Left hindlimb (tissue), 1 donor: ENCODE results near the gene ATF6B.
A peak's percentile ranks its signal among the peaks of the same experiment; 100 is the strongest.
"Not testable (repeated sequence)": the region's sequence is repeated elsewhere in the genome, so short reads cannot be mapped to it uniquely, and the experiment has no call there.

Experiments used
- DNase-seq: peaks from one replicate; pipeline ENCODE4 v3.0.0-alpha.2; 2018

ATF6B gene

GRCh38 chr6:32102255-32102654, 25.8 kb downstream of the ATF6B start:
- DNase-seq: no peak

DNA sequence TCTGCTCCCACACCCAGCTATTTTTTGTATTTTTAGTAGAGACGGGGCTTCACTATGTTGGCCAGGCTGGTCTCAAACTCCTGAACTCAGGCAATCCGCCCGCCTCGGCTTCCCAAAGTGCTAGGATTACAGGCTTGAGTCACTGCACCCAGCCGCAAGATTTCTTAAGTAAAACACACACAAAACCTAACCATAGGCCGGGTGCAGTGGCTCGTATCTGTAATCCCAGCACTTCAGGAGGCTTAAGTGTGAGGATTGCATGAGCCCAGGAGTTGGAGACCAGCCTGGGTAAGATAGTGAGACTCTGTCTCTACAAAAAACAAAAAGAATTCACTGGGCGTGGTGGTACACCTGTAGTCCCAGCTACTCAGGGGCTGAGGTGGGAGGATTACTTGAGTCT, 27.8 kb downstream of the ATF6B start:
- not testable (repeated sequence) for DNase-seq

DNA sequence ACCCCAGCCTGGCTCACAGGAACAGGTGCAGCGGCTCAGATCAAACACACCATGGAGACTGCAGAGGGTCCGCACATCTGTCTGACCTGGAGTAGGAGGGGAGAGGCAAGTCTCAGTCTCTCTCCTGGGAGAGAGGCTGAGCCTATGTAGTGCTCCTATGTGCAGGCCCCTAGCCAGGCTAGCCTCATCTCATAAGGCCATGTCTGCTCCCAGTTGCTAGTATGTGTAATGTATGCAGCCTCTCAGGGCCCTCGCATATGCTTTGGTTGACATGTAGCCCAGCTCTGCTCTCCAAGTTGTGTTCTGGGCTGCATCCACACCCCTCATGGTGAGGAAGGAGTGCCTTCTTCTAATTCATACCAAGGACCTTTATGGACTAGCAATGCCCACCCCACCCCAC, 30.7 kb downstream of the ATF6B start:
- no peak for DNase-seq

DNA sequence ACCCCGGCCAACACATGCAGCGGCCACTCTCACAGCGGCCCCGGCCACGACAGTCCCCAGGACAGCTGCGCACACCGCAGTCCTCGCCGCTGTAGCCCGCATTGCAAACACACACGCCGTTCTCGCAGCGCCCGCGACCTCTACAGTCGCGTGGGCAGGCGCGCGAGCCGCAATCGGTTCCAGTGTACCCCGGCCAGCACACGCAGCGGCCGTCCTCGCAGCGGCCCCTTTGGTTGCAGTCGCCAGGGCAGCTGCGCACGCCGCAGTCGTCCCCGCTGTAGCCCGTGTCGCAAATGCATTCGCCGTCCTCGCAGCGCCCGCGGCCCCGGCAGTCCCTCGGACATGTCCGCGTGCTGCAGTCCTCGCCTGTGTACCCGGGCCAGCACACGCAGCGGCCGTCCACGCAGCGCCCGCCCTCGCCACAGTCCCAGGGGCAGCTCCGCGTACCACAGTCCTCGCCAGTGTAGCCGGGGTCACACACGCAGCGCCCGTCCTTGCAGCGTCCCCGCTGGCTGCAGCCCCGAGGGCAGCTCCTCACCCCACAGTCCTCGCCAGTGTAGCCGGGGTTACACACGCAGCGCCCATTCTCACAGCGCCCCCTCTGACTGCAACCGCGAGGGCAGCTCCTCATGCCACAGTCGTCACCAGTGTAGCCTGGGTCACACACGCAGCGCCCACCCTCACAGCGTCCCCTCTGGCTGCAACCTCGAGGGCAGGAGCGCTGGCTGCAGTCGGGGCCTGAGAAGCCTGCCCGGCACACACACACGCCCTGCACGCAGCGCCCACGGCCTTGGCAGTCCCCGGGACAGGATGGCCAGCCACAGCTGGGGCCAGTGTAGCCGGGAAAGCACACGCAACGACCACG, 31.4 kb downstream of the ATF6B start:
- no peak for DNase-seq

DNA sequence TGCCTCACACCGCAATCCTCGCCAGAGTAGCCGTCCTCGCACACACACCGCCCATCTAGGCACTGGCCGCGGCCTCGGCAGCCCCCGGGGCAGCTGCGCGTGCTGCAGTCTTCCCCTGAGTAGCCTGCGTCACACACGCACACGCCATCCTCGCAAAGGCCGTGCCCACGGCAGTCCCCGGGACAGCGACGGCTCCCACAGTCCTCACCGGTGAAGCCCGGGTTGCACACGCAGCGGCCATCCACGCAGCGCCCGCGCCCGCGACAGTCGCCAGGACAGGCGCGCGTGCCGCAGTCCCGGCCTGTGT, 32.0 kb downstream of the ATF6B start:
- no peak for DNase-seq

DNA sequence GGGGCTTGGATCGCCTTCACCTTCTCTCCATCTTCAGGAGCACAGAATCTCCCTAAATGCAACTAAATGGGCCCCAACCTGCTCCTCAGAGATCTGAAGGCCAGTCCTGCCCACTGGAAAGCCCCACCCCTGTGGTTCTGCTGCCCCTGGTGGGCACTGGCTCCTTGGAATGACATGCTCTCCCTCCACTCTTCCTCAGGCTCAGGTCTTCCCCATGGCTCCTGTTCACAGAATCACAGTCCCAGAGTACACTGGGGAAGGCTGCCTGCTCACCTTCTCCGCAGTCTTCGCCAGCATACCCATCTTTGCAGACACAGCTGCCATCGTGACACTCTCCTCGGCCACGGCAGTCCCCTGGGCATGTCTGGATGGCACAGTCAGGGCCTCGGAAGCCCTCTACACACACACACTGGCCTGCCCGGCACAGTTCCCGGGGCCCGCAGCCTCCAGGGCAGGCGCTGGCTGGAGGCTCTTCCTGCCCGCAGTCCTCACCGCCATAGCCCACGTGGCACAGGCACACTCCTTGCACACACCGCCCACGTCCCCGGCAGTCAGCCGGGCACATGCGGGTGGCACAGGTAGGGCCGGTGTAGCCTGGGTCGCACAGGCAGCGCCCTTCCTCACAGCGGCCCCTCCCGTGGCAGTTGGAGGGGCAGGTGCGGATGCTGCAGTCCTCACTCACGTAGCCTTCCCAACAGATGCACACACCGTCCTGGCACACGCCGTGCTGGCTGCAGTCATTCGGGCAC, 32.5 kb downstream of the ATF6B start:
- DNase-seq: no peak

GRCh38 chr6:32092760-32093497, 35.1 kb downstream of the ATF6B start:
- DNase-seq: no peak

DNA sequence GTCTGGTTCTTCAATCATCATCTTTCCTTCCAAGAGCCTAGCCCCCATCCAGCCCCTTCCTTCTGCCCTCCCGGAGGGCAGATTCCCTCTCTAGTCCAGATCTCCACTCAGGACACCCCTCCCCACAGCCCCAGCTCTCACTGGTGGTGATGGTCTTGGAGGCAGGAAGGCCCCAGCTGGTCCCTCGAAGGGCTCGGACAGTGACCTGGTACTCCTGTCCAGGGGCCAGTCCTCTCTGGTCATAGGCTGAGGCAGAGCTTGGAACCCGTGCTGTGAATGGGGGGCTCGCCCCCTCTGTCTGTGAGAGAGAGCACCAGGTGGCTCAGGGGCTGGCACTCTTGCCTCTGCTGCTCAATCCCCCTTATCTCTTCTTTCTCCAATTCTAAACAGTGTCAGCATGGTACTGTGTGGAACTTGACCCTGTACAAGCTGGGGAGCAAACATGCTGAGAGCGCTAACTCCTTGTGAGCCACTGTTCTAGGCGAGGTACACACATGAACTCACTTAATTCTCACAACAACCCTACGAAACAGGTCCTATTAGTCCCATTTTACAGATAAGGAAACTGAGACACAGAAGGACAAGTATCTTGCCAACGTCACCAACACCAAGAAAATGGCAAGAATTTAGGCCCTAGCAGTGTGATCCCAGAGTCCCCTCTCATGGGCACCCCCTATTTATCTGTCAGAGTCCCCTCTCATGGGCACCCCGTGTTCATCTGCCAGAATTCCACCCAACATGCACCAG, 38.8 kb downstream of the ATF6B start:
- peak; percentile 18 for DNase-seq

GRCh38 chr6:32088487-32089049, 39.5 kb downstream of the ATF6B start:
- DNase-seq: peak; percentile 22

DNA sequence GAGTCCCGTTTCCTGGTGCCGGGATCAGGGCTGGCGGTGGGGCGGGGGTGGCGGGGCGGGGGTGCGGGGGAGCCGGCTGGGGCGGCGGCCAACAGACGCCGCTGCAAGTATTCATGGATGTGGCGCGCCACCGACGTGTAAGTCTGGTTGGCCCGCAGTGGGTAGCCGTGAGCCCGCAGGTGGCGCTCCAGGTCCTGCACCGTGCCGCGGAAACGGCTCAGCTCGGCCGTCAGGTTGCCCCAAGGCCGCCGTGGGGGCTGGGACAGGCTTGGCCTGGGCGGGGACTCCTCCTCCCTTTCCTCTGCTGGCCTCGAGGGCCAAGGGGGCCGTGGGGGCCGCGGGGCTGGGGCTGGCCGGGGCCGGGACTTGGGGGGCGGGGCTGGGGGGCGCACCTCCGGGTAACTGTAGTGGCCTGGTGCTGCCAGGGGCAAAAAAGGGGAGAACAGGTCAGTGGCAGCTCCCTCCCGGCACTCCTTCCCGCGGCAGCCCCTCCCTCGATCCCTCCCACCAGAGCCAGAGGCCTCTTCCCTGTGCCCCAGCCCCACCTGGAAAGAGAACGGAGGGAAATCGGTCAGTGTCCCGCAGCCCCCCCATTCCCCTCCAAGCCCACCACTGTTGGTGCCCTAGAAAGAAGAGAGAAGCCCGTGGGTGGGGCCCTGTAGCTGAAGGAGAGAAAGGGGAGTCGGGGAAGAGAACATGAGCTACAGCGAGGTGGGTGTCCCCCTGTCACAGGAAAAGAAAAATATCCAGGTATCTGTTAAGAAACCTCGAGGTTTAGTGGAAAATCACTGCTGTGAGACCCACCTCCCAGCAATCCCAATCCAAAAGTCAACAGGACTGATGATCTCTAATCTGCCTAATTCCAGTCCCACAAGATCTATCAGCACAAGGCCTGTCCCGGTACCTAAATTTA, 40.2 kb downstream of the ATF6B start:
- peak; percentile 85 for DNase-seq

- peak; percentile 39 for DNase-seq
These were observed 41.1 kb downstream of the ATF6B start for GRCh38 chr6:32086661-32087573.

DNA sequence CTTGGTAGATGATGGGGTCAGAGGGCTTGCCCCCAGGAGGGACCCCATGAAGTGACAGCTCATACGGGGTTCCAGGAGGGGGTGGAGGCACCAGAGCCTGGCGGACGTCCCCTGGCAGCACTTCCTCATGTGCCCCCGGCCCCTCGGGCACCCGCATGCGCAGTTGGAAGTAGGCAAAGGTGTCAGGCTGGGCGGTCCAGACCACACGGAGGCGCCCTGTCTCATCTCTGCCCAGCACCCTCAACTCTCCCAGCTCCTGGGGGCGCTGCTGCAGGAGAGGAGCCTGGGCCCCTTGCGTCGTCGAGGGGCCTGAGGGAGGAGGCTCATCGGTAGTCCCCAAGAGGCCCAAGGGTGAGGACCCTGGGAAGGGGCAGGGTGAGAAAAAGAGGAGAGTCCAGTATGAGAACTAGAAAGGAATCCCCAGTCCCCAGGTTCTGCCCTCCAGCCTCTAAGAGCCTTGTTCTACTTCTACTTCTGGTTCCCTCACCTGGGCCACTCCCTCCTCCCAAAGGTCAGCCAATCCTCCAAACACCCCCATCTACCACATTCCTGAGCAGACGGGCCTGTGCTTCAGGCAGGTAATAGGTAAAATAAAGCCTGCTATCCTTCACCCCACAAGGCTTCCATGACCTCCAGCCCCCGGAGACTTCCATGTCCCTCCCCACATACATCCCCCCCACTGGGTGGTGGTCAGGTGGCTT, 42.1 kb downstream of the ATF6B start:
- DNase-seq: peak; percentile 25

GRCh38 chr6:32084780-32085179, 43.3 kb downstream of the ATF6B start:
- DNase-seq: peak; percentile 23

DNA sequence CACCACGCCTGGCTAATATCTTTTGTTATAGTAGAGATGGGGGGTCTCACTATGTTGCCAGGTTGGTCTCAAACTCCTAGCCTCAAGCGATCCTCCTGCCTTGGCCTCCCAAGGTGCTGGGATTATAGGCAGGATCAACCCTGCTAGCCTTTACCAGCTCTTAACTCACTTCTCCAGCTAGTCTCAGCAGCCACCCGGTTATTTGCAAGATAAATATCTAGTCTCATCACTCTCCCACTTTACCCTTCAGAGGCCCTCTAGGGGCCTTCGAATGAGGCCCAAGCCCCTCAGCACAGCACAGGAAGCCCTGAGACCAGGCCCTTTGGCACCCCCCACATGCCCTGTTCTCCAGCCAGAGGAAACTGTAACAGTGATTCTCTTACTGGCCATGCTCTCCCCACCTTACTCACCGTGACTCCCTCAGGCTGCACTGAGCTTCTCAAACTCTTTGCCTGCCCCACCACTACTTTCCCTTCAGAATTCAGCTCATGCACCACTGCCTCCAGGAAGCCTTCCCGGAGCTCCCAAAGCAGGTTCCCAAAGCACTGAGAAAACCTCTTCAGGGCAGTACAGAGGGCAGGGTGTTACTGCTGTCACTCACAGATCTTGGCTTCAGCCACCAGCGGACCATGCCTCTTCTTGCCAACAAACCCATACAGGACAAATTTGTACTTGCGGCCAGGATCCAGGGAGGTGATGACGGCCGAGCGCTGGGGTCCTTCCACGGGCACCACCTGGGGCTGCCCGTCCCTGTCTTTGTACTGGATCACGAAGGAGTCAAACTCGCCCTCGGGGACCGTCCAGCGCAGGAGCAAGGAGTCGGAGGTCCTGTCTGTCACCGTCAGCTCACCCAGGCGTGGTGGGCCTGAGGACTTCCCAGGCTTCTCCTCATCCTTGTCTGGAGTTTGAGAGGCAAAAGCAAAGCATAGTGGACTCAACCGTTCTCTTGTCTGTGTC, 44.0 kb downstream of the ATF6B start:
- DNase-seq: peak; percentile 25

GRCh38 chr6:32082935-32083334, 45.1 kb downstream of the ATF6B start:
- no peak for DNase-seq

GRCh38 chr6:32082478-32082877, 45.6 kb downstream of the ATF6B start:
- DNase-seq: peak; percentile 72

GRCh38 chr6:32081168-32081990, 46.7 kb downstream of the ATF6B start:
- DNase-seq: peak; percentile 87
